GM12878 (cell line): ENCODE results near the gene FUT7.

Experiments
- CEBPB ChIP-seq, 2 experiments: fragments of 150-350 bp in 1 of 2; IDR thresholded peaks; 2 replicates each; pipeline ENCODE4 v1.6.1; 2012 to 2014; ENCODE audit warnings: low read depth in 2 of 2, low read length in 2 of 2, borderline replicate concordance in 1 of 2, inconsistent platforms in 1 of 2
- EGR1 ChIP-seq, 2 experiments: IDR thresholded peaks; 1 replicate in 1 of 2; 2 replicates in 1 of 2; pipeline ENCODE4 v1.6.1; 2011 to 2012; ENCODE audit warnings: low read depth in 2 of 2, low read length in 2 of 2, borderline replicate concordance in 1 of 2, mild to moderate bottlenecking in 1 of 2, moderate library complexity in 1 of 2
- EP300 ChIP-seq, 2 experiments: fragments of 150-350 bp in 1 of 2; IDR thresholded peaks; 2 replicates each; pipeline ENCODE4 v1.6.1; 2011 to 2012; ENCODE audit warnings: low read depth in 2 of 2, low read length in 2 of 2, borderline replicate concordance in 1 of 2, improper control_type of control experiment in 1 of 2, inconsistent platforms in 1 of 2; ENCODE audit not compliant: control insufficient read depth in 1 of 2
- GABPA ChIP-seq: IDR thresholded peaks from 2 replicates; pipeline ENCODE4 v1.6.1; 2014; ENCODE audit warnings: antibody characterized with exemption, low read depth, mild to moderate bottlenecking, inconsistent platforms
- PAX5 ChIP-seq: IDR thresholded peaks from 2 replicates; pipeline ENCODE4 v1.6.1; 2011; ENCODE audit warnings: low read depth, low read length, borderline replicate concordance
- POLR2A ChIP-seq: IDR thresholded peaks from 2 replicates; pipeline ENCODE4 v1.6.1; 2011; ENCODE audit warnings: low read depth, mild to moderate bottlenecking, low read length
- POLR2AphosphoS5 ChIP-seq: IDR thresholded peaks from 2 replicates; pipeline ENCODE4 v1.6.1; 2011; ENCODE audit warnings: mild to moderate bottlenecking, low read length, inconsistent platforms
- SIN3A ChIP-seq: IDR thresholded peaks from 2 replicates; pipeline ENCODE4 v1.6.1; 2012; ENCODE audit warnings: low read depth, low read length, improper control_type of control experiment
- SPI1 ChIP-seq: IDR thresholded peaks from 2 replicates; pipeline ENCODE4 v1.6.1; 2011; ENCODE audit warnings: low read depth, mild to moderate bottlenecking, low read length, moderate library complexity, borderline replicate concordance; ENCODE audit not compliant: insufficient read depth
- TAF1 ChIP-seq: IDR thresholded peaks from 2 replicates; pipeline ENCODE4 v1.6.1; 2011; ENCODE audit warnings: mild to moderate bottlenecking, low read depth, low read length, borderline replicate concordance
- YY1 ChIP-seq: IDR thresholded peaks from 2 replicates; pipeline ENCODE4 v1.6.1; 2011; ENCODE audit warnings: low read depth, mild to moderate bottlenecking, low read length
- TF ChIP-seq, protein P1 (sequence below): fragments of 450-650 bp; IDR thresholded peaks from 2 replicates; pipeline ENCODE4 v1.6.1; 2017; ENCODE audit warnings: antibody characterized with exemption, mild to moderate bottlenecking, moderate library complexity
- TF ChIP-seq, protein P2 (sequence below), 3 experiments: IDR thresholded peaks in 2 of 3; conservative IDR thresholded peaks in 1 of 3; 2 replicates each; pipeline ENCODE4 v1.5.1; 2011; ENCODE audit warnings: low read depth in 3 of 3, low read length in 3 of 3, mild to moderate bottlenecking in 3 of 3, control low read depth in 2 of 3, moderate library complexity in 2 of 3, inconsistent platforms in 1 of 3, mixed read lengths in 1 of 3; ENCODE audit not compliant: control insufficient read depth in 2 of 3, insufficient read depth in 1 of 3; ENCODE audit errors: extremely low read depth in 1 of 3

DNA sequence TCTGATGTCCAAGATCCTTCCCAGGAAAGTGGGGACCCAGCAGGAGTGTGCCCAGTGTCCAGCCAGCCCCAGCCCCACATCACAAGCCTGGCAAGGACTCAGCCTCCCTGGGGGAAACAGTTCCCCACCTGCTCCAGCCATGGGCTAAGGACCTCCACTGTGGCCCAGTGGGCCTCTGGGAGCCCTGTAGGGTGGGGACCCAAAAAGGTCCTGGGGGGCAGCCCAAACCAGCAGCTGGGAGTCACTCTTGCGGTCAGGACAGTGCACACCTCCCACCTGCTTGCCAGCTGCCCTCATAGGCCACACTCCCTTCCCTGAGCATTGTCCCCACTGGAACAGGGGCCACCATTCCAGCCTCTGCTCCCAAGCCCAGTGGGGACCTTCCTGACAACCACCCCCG lies 5.5 kb downstream of the FUT7 start:
- no peak for TF ChIP-seq GABPA
- no peak for TF ChIP-seq POLR2AphosphoS5
- no peak for TF ChIP-seq SIN3A
- TF ChIP-seq EP300 (IDR thresholded peaks at IDR 0.05; ENCODE audit: borderline replicate concordance in 1 of 2, control insufficient read depth in 1 of 2, low read depth in 2 of 2, low read length in 2 of 2): no peak
- TF ChIP-seq, protein P1, sequence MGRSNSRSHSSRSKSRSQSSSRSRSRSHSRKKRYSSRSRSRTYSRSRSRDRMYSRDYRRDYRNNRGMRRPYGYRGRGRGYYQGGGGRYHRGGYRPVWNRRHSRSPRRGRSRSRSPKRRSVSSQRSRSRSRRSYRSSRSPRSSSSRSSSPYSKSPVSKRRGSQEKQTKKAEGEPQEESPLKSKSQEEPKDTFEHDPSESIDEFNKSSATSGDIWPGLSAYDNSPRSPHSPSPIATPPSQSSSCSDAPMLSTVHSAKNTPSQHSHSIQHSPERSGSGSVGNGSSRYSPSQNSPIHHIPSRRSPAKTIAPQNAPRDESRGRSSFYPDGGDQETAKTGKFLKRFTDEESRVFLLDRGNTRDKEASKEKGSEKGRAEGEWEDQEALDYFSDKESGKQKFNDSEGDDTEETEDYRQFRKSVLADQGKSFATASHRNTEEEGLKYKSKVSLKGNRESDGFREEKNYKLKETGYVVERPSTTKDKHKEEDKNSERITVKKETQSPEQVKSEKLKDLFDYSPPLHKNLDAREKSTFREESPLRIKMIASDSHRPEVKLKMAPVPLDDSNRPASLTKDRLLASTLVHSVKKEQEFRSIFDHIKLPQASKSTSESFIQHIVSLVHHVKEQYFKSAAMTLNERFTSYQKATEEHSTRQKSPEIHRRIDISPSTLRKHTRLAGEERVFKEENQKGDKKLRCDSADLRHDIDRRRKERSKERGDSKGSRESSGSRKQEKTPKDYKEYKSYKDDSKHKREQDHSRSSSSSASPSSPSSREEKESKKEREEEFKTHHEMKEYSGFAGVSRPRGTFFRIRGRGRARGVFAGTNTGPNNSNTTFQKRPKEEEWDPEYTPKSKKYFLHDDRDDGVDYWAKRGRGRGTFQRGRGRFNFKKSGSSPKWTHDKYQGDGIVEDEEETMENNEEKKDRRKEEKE: no peak
- TF ChIP-seq, protein P2, sequence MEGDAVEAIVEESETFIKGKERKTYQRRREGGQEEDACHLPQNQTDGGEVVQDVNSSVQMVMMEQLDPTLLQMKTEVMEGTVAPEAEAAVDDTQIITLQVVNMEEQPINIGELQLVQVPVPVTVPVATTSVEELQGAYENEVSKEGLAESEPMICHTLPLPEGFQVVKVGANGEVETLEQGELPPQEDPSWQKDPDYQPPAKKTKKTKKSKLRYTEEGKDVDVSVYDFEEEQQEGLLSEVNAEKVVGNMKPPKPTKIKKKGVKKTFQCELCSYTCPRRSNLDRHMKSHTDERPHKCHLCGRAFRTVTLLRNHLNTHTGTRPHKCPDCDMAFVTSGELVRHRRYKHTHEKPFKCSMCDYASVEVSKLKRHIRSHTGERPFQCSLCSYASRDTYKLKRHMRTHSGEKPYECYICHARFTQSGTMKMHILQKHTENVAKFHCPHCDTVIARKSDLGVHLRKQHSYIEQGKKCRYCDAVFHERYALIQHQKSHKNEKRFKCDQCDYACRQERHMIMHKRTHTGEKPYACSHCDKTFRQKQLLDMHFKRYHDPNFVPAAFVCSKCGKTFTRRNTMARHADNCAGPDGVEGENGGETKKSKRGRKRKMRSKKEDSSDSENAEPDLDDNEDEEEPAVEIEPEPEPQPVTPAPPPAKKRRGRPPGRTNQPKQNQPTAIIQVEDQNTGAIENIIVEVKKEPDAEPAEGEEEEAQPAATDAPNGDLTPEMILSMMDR (IDR thresholded peaks at IDR 0.05 in 2 of 3, conservative IDR thresholded peaks at IDR 0.05 in 1 of 3; ENCODE audit: control insufficient read depth in 2 of 3, extremely low read depth in 1 of 3, insufficient read depth in 1 of 3, low read depth in 3 of 3, low read length in 3 of 3): no peak
- no peak for TF ChIP-seq YY1
- no peak for TF ChIP-seq SPI1
- TF ChIP-seq CEBPB (IDR thresholded peaks at IDR 0.05; ENCODE audit: borderline replicate concordance in 1 of 2, low read depth in 2 of 2, low read length in 2 of 2): no peak
- TF ChIP-seq PAX5: no peak
- no peak for TF ChIP-seq EGR1 (IDR thresholded peaks at IDR 0.05; ENCODE audit: borderline replicate concordance in 1 of 2, low read depth in 2 of 2, low read length in 2 of 2)
- TF ChIP-seq TAF1: no peak
- TF ChIP-seq POLR2A: no peak
